ENCODE measurements around the gene ISYNA1.

The ISYNA1 gene

GRCh38 chr19:18442941-18443340 is 5.0 kb upstream of the ISYNA1 start:
- no peak for DNase-seq

- DNase-seq: no peak
Observed at GRCh38 chr19:18441804-18442788, 4.2 kb upstream of the ISYNA1 start.

- DNase-seq: no peak
Observed at GRCh38 chr19:18440936-18441803, 3.2 kb upstream of the ISYNA1 start.

GRCh38 chr19:18440415-18440877 is 2.5 kb upstream of the ISYNA1 start:
- DNase-seq: peak in 1 of 2 experiments; percentile 54

- no peak for DNase-seq
Observed at GRCh38 chr19:18439910-18440237, 1.9 kb upstream of the ISYNA1 start.

GRCh38 chr19:18439025-18439909 is 1.3 kb upstream of the ISYNA1 start:
- DNase-seq: no peak

GRCh38 chr19:18438331-18439024 is 545 bp upstream of the ISYNA1 start:
- DNase-seq: no peak

- peak; percentile 72 to 80 for DNase-seq
Observed at GRCh38 chr19:18436671-18437490, 1.1 kb downstream of the ISYNA1 start.

- DNase-seq: no peak
Observed at GRCh38 chr19:18435842-18436670, 1.9 kb downstream of the ISYNA1 start.

GRCh38 chr19:18435178-18435841 is 2.6 kb downstream of the ISYNA1 start:
- no peak for DNase-seq

- DNase-seq: no peak
Observed at GRCh38 chr19:18434411-18435175, 3.3 kb downstream of the ISYNA1 start.

GRCh38 chr19:18433735-18434398 is 4.1 kb downstream of the ISYNA1 start:
- no peak for DNase-seq

GRCh38 chr19:18433015-18433691 is 4.8 kb downstream of the ISYNA1 start:
- DNase-seq: no peak

- no peak for DNase-seq
Observed at GRCh38 chr19:18432275-18433014, 5.5 kb downstream of the ISYNA1 start.

GRCh38 chr19:18431351-18432197 is 6.4 kb downstream of the ISYNA1 start:
- DNase-seq: no peak
